Vagina (tissue), 2 donors: ENCODE measurements around the gene C5orf52. TPM values are rescaled to one million over a fixed set of nuclear protein-coding genes. Genes with fewer than 3 reads are reported as not detected.

Experiments
- DNase-seq, 2 donors: peaks; one replicate each; pipeline ENCODE4 v3.0.0-alpha.2; 2017; ENCODE audit errors: extremely low spot score in 2 of 2
- H3K27ac ChIP-seq: fragments of 200-600 bp; sonication (generic); one replicate; pipeline ENCODE4 v1.5.1; 2019
- H3K27me3 ChIP-seq: fragments of 200-600 bp; sonication (generic); one replicate; pipeline ENCODE4 v1.5.1; 2019
- H3K36me3 ChIP-seq, 2 donors: fragments of 200-600 bp; sonication (generic); one replicate each; pipeline ENCODE4 v1.5.1; 2017 to 2019
- H3K4me1 ChIP-seq: fragments of 200-600 bp; sonication (generic); one replicate; pipeline ENCODE4 v1.5.1; 2019
- H3K4me3 ChIP-seq, 2 donors: fragments of 200-600 bp; sonication (generic); 1 replicate in 1 of 2; 2 replicates in 1 of 2; pipeline ENCODE4 v1.5.1; 2016 to 2019
- H3K9me3 ChIP-seq: fragments of 200-600 bp; sonication (generic); one replicate; pipeline ENCODE4 v1.5.1; 2019
- POLR2A ChIP-seq, 2 donors: fragments of 450-650 bp; IDR thresholded peaks; one replicate each; pipeline ENCODE4 v1.6.1; 2017; ENCODE audit warnings: antibody characterized with exemption in 2 of 2, mild to moderate bottlenecking in 2 of 2, moderate library complexity in 2 of 2
- POLR2AphosphoS5 ChIP-seq, 2 donors: sonication (generic); formaldehyde crosslinking; IDR thresholded peaks; one replicate each; pipeline ENCODE4 v1.9.0; 2017; ENCODE audit warnings: antibody characterized with exemption in 2 of 2, mild to moderate bottlenecking in 2 of 2, low read depth in 1 of 2; ENCODE audit not compliant: insufficient read depth in 1 of 2
- intact Hi-C: fragments of 100-400 bp; cut with DNase I; formaldehyde crosslinking; loops from one replicate; pipeline ENCODE4 v1.15.1; 2023
- total RNA-seq: library from RNA; depleted of rRNA; stranded (reverse); fragments of >200 nt; gene quantifications from one replicate; pipeline ENCODE4 v1.2.3, GENCODE V29; 2016
- TF ChIP-seq, protein P1 (sequence below), 3 experiments: fragments of 450-650 bp in 2 of 3; fragments of 200-600 bp in 1 of 3; sonication (generic) in 1 of 3; IDR thresholded peaks; one replicate each; pipeline ENCODE4 v1.5.1; 2017 to 2019; ENCODE audit warnings: antibody characterized with exemption in 3 of 3, mild to moderate bottlenecking in 2 of 3, moderate library complexity in 2 of 3

Gene C5orf52
- total RNA-seq, 1 donor from 2014 or later = not detected

GRCh38 chr5:157651623-157652376 lies 19.5 kb upstream of the C5orf52 start:
- Histone ChIP-seq H3K27me3 (no peaks in the 10 kb centered on the region), H3K36me3 (no peaks in the 10 kb centered on the region), H3K4me1 (peaks cover 11% of the 10 kb centered on the region), H3K27ac (no peak overlapping the region), H3K4me3 (peak overlapping the region; percentile 46 to 51), H3K9me3 (no peaks in the 10 kb centered on the region)
- TF ChIP-seq POLR2AphosphoS5 (IDR thresholded peaks at IDR 0.05; ENCODE audit: insufficient read depth in 1 of 2, low read depth in 1 of 2) = peak in 1 of 2 donors; percentile 14
- TF ChIP-seq, protein P1, sequence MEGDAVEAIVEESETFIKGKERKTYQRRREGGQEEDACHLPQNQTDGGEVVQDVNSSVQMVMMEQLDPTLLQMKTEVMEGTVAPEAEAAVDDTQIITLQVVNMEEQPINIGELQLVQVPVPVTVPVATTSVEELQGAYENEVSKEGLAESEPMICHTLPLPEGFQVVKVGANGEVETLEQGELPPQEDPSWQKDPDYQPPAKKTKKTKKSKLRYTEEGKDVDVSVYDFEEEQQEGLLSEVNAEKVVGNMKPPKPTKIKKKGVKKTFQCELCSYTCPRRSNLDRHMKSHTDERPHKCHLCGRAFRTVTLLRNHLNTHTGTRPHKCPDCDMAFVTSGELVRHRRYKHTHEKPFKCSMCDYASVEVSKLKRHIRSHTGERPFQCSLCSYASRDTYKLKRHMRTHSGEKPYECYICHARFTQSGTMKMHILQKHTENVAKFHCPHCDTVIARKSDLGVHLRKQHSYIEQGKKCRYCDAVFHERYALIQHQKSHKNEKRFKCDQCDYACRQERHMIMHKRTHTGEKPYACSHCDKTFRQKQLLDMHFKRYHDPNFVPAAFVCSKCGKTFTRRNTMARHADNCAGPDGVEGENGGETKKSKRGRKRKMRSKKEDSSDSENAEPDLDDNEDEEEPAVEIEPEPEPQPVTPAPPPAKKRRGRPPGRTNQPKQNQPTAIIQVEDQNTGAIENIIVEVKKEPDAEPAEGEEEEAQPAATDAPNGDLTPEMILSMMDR (IDR thresholded peaks at IDR 0.05) = peak in 1 of 3 experiments; percentile 10
- no peak for TF ChIP-seq POLR2A (IDR thresholded peaks at IDR 0.05)
- no peak for DNase-seq
- intact Hi-C loops = no loop called here

- intact Hi-C loops = no loop called here
- H3K4me3 ChIP-seq = peak within 1 kb of the TSS; percentile 46 to 51
- no peaks in the 10 kb centered on the region for H3K36me3 ChIP-seq
- H3K9me3 ChIP-seq = no peaks in the 10 kb centered on the region
- TF ChIP-seq POLR2AphosphoS5 (IDR thresholded peaks at IDR 0.05; ENCODE audit: insufficient read depth in 1 of 2, low read depth in 1 of 2) (no peak), POLR2A (IDR thresholded peaks at IDR 0.05) (no peak)
- TF ChIP-seq, protein P1 (IDR thresholded peaks at IDR 0.05) = no peak
- H3K27me3 ChIP-seq = no peaks in the 10 kb centered on the region
- DNase-seq = no peak
- peaks cover 11% of the 10 kb centered on the region for H3K4me1 ChIP-seq
- no peak within 1 kb of the TSS for H3K27ac ChIP-seq
Observed at GRCh38 chr5:157652377-157652692, 19.0 kb upstream of the C5orf52 start, which contains the start of gene SOX30. Gene SOX30, minus strand, starts transcription at chr5:157652438. Its CDS starts 360 bp downstream, at chr5:157652078.

- intact Hi-C loops = no loop called here
Observed at GRCh38 chr5:157657516-157657915, 13.8 kb upstream of the C5orf52 start.

DNA sequence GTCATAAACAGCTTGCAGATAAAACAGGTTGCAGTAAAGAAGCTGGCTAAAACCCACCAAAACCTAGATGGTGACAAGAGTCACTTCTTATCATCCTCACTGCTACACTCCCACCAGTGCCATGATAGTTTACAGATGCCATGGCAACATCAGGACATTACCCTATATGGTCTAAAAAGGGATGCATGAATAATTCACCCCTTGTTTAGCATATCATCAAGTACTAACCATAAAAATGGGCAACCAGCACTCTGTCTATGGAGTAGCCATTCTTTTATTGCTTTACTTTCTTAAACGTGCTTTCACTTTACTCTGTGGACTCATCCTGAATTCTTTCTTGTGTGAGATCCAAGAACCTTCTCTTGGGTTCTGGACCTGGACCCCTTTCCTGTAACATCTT lies 12.4 kb upstream of the C5orf52 start:
- no peak overlapping the region for H3K4me3 ChIP-seq
- no peaks in the 10 kb centered on the region for H3K9me3 ChIP-seq
- H3K27ac ChIP-seq = no peak overlapping the region
- H3K27me3 ChIP-seq = no peaks in the 10 kb centered on the region
- TF ChIP-seq POLR2A (IDR thresholded peaks at IDR 0.05) (no peak), POLR2AphosphoS5 (IDR thresholded peaks at IDR 0.05; ENCODE audit: insufficient read depth in 1 of 2, low read depth in 1 of 2) (no peak)
- TF ChIP-seq, protein P1 (IDR thresholded peaks at IDR 0.05) = no peak
- no peaks in the 10 kb centered on the region for H3K36me3 ChIP-seq
- intact Hi-C loops = no loop called here
- no peaks in the 10 kb centered on the region for H3K4me1 ChIP-seq
- no peak for DNase-seq

More at GRCh38 chr5:157657516-157657915, 13.8 kb upstream of the C5orf52 start:
- no peak overlapping the region for H3K4me3 ChIP-seq
- no peaks in the 10 kb centered on the region for H3K4me1 ChIP-seq
- DNase-seq = no peak
- no peaks in the 10 kb centered on the region for H3K9me3 ChIP-seq
- H3K27ac ChIP-seq = no peak overlapping the region
- H3K36me3 ChIP-seq = no peaks in the 10 kb centered on the region
- no peaks in the 10 kb centered on the region for H3K27me3 ChIP-seq
- TF ChIP-seq POLR2A (IDR thresholded peaks at IDR 0.05) (no peak), POLR2AphosphoS5 (IDR thresholded peaks at IDR 0.05; ENCODE audit: insufficient read depth in 1 of 2, low read depth in 1 of 2) (no peak)
- TF ChIP-seq, protein P1 (IDR thresholded peaks at IDR 0.05) = no peak
